Measurements from ENCODE around the gene GNG5.

GNG5 gene

GRCh38 chr1:84510668-84511067 lies 4.3 kb upstream of the GNG5 start:
- H2BK15ac ChIP-seq (ENCODE audit: low read depth, poor library complexity, severe bottlenecking), result no peak overlapping the region
- H3K36me3 ChIP-seq (ENCODE audit: control insufficient read depth in 1 of 2, insufficient read depth in 2 of 2, low read depth in 1 of 2, low read length in 2 of 2), result peaks cover 4 to 11% of the 10 kb centered on the region in 2 experiments
- no peaks in the 10 kb centered on the region for H3K4me1 ChIP-seq (ENCODE audit: control insufficient read depth, insufficient read depth, low read depth, low read length)
- H3K79me1 ChIP-seq (replicated peaks; ENCODE audit: low read length, poor library complexity, severe bottlenecking), result peaks cover 5% of the 10 kb centered on the region
- H2AFZ ChIP-seq (ENCODE audit: low read depth, low read length), result no peak overlapping the region
- no peak overlapping the region for H3K23ac ChIP-seq (ENCODE audit: low read length in 2 of 2)
- no peak overlapping the region for H4K91ac ChIP-seq (ENCODE audit: low read length)
- H2BK5ac ChIP-seq (ENCODE audit: low read depth, low read length, poor library complexity, severe bottlenecking), result no peak overlapping the region
- H3K18ac ChIP-seq (ENCODE audit: low read depth in 1 of 2, low read length in 2 of 2), result no peak overlapping the region
- no peak overlapping the region for H2AK5ac ChIP-seq (ENCODE audit: low read length, severe bottlenecking)
- WGBS, result no CpG with 5 or more reads among the region's 3 CpGs
- no peak overlapping the region for H3K27ac ChIP-seq (ENCODE audit: low read length, poor library complexity, severe bottlenecking)
- no peak overlapping the region for H3K4me2 ChIP-seq (ENCODE audit: low read length, poor library complexity, severe bottlenecking)
- no peak overlapping the region for H3K9ac ChIP-seq (ENCODE audit: low read length)
- no peak overlapping the region for H3K14ac ChIP-seq (ENCODE audit: low read length in 2 of 2)
- H4K8ac ChIP-seq (ENCODE audit: low read length), result no peak overlapping the region
- H3K9me3 ChIP-seq (ENCODE audit: control insufficient read depth, low read length), result peaks cover 12% of the 10 kb centered on the region
- no peak overlapping the region for H3K4ac ChIP-seq (ENCODE audit: low read depth in 1 of 2, low read length in 2 of 2)
- no peak overlapping the region for H2BK120ac ChIP-seq (ENCODE audit: low read depth, low read length)
- DNase-seq, result no peak
- no peak overlapping the region for H3K4me3 ChIP-seq (ENCODE audit: insufficient read depth in 1 of 2, low read depth in 1 of 2, low read length in 2 of 2)
- H3K27me3 ChIP-seq (ENCODE audit: control insufficient read depth in 1 of 2, insufficient read depth in 1 of 2, low read length in 2 of 2), result no peaks in the 10 kb centered on the region
- H2BK12ac ChIP-seq (ENCODE audit: low read length in 2 of 2), result no peak overlapping the region

- H2BK12ac ChIP-seq (ENCODE audit: low read length in 2 of 2), result no peak overlapping the region
- H3K27ac ChIP-seq (ENCODE audit: low read length, poor library complexity, severe bottlenecking), result no peak overlapping the region
- no peak overlapping the region for H4K8ac ChIP-seq (ENCODE audit: low read length)
- H3K14ac ChIP-seq (ENCODE audit: low read length in 2 of 2), result no peak overlapping the region
- H3K36me3 ChIP-seq (ENCODE audit: control insufficient read depth in 1 of 2, insufficient read depth in 2 of 2, low read depth in 1 of 2, low read length in 2 of 2), result peaks cover 4 to 11% of the 10 kb centered on the region in 2 experiments
- no peaks in the 10 kb centered on the region for H3K27me3 ChIP-seq (ENCODE audit: control insufficient read depth in 1 of 2, insufficient read depth in 1 of 2, low read length in 2 of 2)
- H3K4me2 ChIP-seq (ENCODE audit: low read length, poor library complexity, severe bottlenecking), result no peak overlapping the region
- H2BK120ac ChIP-seq (ENCODE audit: low read depth, low read length), result no peak overlapping the region
- no peaks in the 10 kb centered on the region for H3K4me1 ChIP-seq (ENCODE audit: control insufficient read depth, insufficient read depth, low read depth, low read length)
- H2AK5ac ChIP-seq (ENCODE audit: low read length, severe bottlenecking), result no peak overlapping the region
- H3K23ac ChIP-seq (ENCODE audit: low read length in 2 of 2), result no peak overlapping the region
- H2BK5ac ChIP-seq (ENCODE audit: low read depth, low read length, poor library complexity, severe bottlenecking), result no peak overlapping the region
- 88% methylated on average over 2 of the region's 2 CpGs for WGBS
- H4K91ac ChIP-seq (ENCODE audit: low read length), result no peak overlapping the region
- no peak overlapping the region for H3K9ac ChIP-seq (ENCODE audit: low read length)
- no peak overlapping the region for H3K4ac ChIP-seq (ENCODE audit: low read depth in 1 of 2, low read length in 2 of 2)
- H2BK15ac ChIP-seq (ENCODE audit: low read depth, poor library complexity, severe bottlenecking), result no peak overlapping the region
- peaks cover 5% of the 10 kb centered on the region for H3K79me1 ChIP-seq (replicated peaks; ENCODE audit: low read length, poor library complexity, severe bottlenecking)
- H3K4me3 ChIP-seq (ENCODE audit: insufficient read depth in 1 of 2, low read depth in 1 of 2, low read length in 2 of 2), result no peak overlapping the region
- H3K18ac ChIP-seq (ENCODE audit: low read depth in 1 of 2, low read length in 2 of 2), result no peak overlapping the region
- no peak overlapping the region for H2AFZ ChIP-seq (ENCODE audit: low read depth, low read length)
- DNase-seq, result no peak
- peaks cover 12% of the 10 kb centered on the region for H3K9me3 ChIP-seq (ENCODE audit: control insufficient read depth, low read length)
Measured at GRCh38 chr1:84510165-84510564, 3.8 kb upstream of the GNG5 start.

- no peak overlapping the region for H2BK5ac ChIP-seq (ENCODE audit: low read depth, low read length, poor library complexity, severe bottlenecking)
- no peak overlapping the region for H2AK5ac ChIP-seq (ENCODE audit: low read length, severe bottlenecking)
- no peak overlapping the region for H3K4me2 ChIP-seq (ENCODE audit: low read length, poor library complexity, severe bottlenecking)
- no peak overlapping the region for H4K91ac ChIP-seq (ENCODE audit: low read length)
- no peak overlapping the region for H3K14ac ChIP-seq (ENCODE audit: low read length in 2 of 2)
- peaks cover 4 to 11% of the 10 kb centered on the region in 2 experiments for H3K36me3 ChIP-seq (ENCODE audit: control insufficient read depth in 1 of 2, insufficient read depth in 2 of 2, low read depth in 1 of 2, low read length in 2 of 2)
- 98% methylated on average over 4 of the region's 4 CpGs for WGBS
- no peak overlapping the region for H3K18ac ChIP-seq (ENCODE audit: low read depth in 1 of 2, low read length in 2 of 2)
- H3K4me3 ChIP-seq (ENCODE audit: insufficient read depth in 1 of 2, low read depth in 1 of 2, low read length in 2 of 2), result no peak overlapping the region
- H3K9me3 ChIP-seq (ENCODE audit: control insufficient read depth, low read length), result peaks cover 12% of the 10 kb centered on the region
- H3K9ac ChIP-seq (ENCODE audit: low read length), result no peak overlapping the region
- no peak overlapping the region for H2AFZ ChIP-seq (ENCODE audit: low read depth, low read length)
- no peak overlapping the region for H3K27ac ChIP-seq (ENCODE audit: low read length, poor library complexity, severe bottlenecking)
- H4K8ac ChIP-seq (ENCODE audit: low read length), result no peak overlapping the region
- peaks cover 5% of the 10 kb centered on the region for H3K79me1 ChIP-seq (replicated peaks; ENCODE audit: low read length, poor library complexity, severe bottlenecking)
- no peak overlapping the region for H2BK120ac ChIP-seq (ENCODE audit: low read depth, low read length)
- no peak overlapping the region for H3K4ac ChIP-seq (ENCODE audit: low read depth in 1 of 2, low read length in 2 of 2)
- H2BK12ac ChIP-seq (ENCODE audit: low read length in 2 of 2), result no peak overlapping the region
- no peak overlapping the region for H3K23ac ChIP-seq (ENCODE audit: low read length in 2 of 2)
- H3K4me1 ChIP-seq (ENCODE audit: control insufficient read depth, insufficient read depth, low read depth, low read length), result no peaks in the 10 kb centered on the region
- DNase-seq, result no peak
- H3K27me3 ChIP-seq (ENCODE audit: control insufficient read depth in 1 of 2, insufficient read depth in 1 of 2, low read length in 2 of 2), result no peaks in the 10 kb centered on the region
- no peak overlapping the region for H2BK15ac ChIP-seq (ENCODE audit: low read depth, poor library complexity, severe bottlenecking)
Measured at GRCh38 chr1:84509029-84509428, 2.6 kb upstream of the GNG5 start.

GRCh38 chr1:84508510-84508909 lies 2.1 kb upstream of the GNG5 start:
- Histone ChIP-seq H3K4me3 (ENCODE audit: insufficient read depth in 1 of 2, low read depth in 1 of 2, low read length in 2 of 2) (no peak overlapping the region), H3K27ac (ENCODE audit: low read length, poor library complexity, severe bottlenecking) (no peak overlapping the region), H2BK15ac (ENCODE audit: low read depth, poor library complexity, severe bottlenecking) (no peak overlapping the region), H2BK120ac (ENCODE audit: low read depth, low read length) (no peak overlapping the region), H3K9ac (ENCODE audit: low read length) (no peak overlapping the region), H2BK5ac (ENCODE audit: low read depth, low read length, poor library complexity, severe bottlenecking) (no peak overlapping the region), H3K4me2 (ENCODE audit: low read length, poor library complexity, severe bottlenecking) (no peak overlapping the region), H3K36me3 (ENCODE audit: control insufficient read depth in 1 of 2, insufficient read depth in 2 of 2, low read depth in 1 of 2, low read length in 2 of 2) (peaks cover 4 to 13% of the 10 kb centered on the region in 2 experiments), H3K14ac (ENCODE audit: low read length in 2 of 2) (no peak overlapping the region), H3K4me1 (ENCODE audit: control insufficient read depth, insufficient read depth, low read depth, low read length) (no peaks in the 10 kb centered on the region), H2AFZ (ENCODE audit: low read depth, low read length) (no peak overlapping the region), H4K8ac (ENCODE audit: low read length) (no peak overlapping the region), H3K27me3 (ENCODE audit: control insufficient read depth in 1 of 2, insufficient read depth in 1 of 2, low read length in 2 of 2) (no peaks in the 10 kb centered on the region), H3K9me3 (ENCODE audit: control insufficient read depth, low read length) (peaks cover 12% of the 10 kb centered on the region), H3K18ac (ENCODE audit: low read depth in 1 of 2, low read length in 2 of 2) (no peak overlapping the region), H3K4ac (ENCODE audit: low read depth in 1 of 2, low read length in 2 of 2) (no peak overlapping the region), H2BK12ac (ENCODE audit: low read length in 2 of 2) (no peak overlapping the region), H4K91ac (ENCODE audit: low read length) (no peak overlapping the region), H3K79me1 (replicated peaks; ENCODE audit: low read length, poor library complexity, severe bottlenecking) (peaks cover 5% of the 10 kb centered on the region), H3K23ac (ENCODE audit: low read length in 2 of 2) (no peak overlapping the region), H2AK5ac (ENCODE audit: low read length, severe bottlenecking) (no peak overlapping the region)
- WGBS, result no CpG with 5 or more reads among the region's 1 CpG
- no peak for DNase-seq

All from mesenchymal stem cell (in vitro differentiated cells and primary cell).